ENCODE measurements around the gene RASAL2.
"Not testable (repeated sequence)": the region's sequence is repeated elsewhere in the genome, so short reads cannot be mapped to it uniquely, and the experiment has no call there.

The RASAL2 gene

DNA sequence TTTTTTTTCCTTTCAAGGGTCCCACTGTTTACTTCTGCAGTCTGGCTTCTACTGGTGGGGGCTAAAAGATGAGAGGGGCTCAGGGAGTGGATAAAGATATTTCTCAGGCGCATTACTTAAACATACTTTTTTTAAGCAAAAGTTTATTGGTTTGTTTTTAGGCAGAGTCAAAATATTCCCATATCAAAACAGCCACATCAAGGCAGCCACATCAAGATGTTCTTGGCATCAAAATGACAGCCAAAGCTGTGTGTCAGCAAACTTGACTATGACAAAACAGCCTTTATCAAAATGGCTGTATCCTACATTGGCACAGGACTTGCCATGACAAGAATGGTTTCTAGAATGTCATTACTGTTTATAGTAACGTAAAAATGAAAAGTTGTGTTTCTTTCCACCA lies 22.1 kb upstream of the RASAL2 start:
- no peak for DNase-seq (ENCODE audit: low spot score)

DNA sequence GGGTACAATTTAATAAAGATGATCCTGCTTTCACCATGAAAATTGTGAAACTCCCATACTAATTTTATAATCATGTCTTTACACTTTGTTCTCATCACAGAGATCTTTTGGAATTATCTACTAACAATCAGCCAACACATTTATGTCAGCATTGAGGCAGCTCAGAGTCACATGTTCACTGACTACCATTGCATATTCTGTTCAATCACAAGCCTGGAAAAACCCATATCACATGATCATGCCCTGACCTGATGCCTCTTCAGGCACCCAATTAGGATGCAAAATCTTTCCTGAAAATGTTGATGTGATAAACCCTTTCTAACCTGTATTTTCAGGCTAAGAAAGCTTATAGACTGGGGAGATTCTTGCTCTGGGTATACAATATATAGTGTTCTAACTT lies 21.6 kb upstream of the RASAL2 start:
- DNase-seq (ENCODE audit: low spot score) = no peak

DNA sequence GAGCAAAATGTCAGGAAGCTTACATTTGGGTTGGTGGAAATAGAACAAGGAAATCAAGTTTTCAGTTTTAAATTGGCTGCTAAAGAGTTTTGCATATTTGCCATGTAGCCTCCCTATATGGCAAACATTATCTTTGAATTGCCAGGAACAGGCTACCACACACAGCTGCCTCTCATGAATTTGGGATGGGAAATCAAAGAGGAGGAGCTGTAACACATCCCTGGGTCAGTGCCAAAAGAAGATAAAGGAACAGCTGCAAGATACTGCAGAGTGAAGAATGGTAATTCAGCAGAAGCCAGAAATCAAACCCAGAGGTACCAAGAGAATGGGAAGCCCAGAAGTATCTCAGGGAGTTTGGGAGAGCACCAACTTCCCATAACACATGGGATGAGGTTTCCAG lies 18.6 kb upstream of the RASAL2 start:
- DNase-seq (ENCODE audit: low spot score) = no peak

DNA sequence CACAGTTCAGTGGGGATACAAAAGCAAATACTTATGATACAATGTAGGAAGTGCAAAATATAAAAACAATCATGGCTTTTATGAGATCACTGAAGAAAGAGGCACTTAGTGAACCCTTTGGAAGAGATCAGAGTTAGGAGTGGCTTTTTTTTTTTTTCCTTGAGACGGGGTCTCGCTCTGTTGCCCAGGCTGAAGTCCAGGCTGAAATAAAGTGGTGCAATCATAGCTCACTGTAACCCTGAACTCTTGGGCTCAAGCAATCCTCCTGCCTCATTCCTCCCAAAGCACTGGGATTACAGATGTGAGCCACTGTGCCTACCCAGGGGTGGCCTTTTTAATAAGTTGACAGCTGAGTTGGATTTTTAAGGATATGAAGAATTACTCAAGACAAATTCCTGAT lies 17.3 kb upstream of the RASAL2 start:
- DNase-seq (ENCODE audit: low spot score) = no peak

DNA sequence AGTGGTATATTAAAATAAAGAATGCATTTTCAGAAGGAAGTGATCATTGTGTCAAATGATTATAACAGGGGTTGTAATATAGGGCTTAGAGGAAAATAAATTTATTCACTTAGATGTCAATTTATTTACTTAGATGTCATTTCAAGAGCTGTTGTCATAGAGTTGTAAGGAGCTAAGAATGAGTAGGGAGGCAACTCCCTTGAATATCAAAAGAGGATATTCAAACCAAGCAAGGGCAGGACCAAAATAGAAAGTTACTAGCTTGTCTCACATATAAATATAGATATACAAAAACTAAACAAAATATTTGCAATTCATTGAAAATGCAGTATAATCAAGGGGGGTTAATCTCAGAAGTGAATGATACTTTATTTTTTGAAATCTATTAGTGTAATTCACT lies 16.0 kb upstream of the RASAL2 start:
- no peak for DNase-seq (ENCODE audit: low spot score)

DNA sequence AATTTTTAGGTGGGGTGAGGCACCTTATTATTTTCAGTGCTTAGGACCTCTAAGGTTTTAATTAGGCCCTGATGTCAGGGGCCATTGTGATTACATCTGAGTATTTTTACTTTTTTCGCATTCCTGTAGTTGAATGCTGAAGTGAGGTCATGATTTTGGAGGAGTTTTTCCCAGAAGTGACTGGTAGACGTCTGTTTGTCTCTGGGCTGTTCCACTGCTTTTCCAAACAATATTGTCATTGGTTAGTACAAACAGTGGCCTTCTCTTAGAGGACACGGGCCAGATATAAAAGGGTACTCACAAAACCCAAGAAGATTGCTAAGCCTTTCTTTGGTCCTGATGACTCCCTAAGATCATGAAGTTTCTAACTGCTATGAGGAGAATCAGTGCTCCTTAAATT lies 7.6 kb upstream of the RASAL2 start:
- DNase-seq (ENCODE audit: low spot score) = no peak

DNA sequence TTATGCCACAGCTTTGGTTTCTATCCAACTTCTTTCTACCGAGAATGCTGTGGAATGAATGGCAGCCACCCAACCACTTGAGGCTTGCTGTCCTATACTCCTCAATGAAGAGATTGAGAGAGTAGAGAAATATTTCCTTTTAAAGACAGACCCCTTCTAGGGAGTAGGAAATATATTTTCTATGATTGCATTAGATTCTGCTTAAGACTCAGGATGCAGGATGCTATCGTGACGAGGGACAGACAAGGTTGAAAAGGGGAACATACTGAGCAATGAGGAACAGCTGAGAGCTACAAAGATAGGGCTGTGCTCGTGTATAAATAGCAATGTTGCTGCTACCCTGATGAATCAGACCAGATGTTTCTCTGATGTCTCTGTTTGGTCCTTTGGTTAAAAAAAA lies 7.1 kb upstream of the RASAL2 start:
- no peak for DNase-seq (ENCODE audit: low spot score)

DNA sequence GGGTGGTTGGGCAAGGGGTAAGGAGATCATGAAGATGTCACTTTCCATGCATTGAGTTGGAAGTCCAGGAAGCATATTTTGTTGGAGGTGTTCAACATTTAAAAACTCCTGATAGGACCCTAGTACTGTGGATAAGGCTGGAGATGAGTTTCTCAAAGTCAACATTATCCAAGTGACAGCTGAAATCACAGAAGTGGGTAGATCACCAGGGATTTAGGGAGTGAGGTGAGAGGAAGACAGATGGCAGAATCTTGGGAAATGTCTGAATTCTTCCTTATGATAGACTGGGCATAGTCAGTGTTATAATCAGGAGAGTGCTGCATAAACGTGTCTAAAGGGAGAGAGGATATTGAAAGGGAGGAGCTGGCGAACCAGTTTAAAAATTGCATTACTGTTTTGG lies 5.3 kb upstream of the RASAL2 start:
- no peak for DNase-seq (ENCODE audit: low spot score)

DNA sequence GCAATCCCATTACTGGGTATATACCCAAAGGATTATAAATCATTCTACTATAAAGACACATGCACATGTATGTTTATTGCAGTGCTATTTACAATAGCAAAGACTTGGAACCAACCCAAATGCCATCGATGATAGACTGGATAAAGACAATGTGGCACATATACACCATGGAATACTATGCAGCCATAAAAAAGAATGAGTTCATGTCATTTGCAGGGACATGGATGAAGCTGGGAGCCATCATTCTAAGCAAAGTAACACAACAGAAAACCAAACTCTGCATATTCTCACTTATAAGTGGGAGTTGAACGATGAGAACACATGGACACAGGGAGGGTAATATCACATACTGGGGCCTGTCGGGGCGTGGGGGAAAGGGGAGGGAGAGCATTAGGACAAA lies 2.5 kb upstream of the RASAL2 start:
- DNase-seq (ENCODE audit: low spot score) = not testable (repeated sequence)

DNA sequence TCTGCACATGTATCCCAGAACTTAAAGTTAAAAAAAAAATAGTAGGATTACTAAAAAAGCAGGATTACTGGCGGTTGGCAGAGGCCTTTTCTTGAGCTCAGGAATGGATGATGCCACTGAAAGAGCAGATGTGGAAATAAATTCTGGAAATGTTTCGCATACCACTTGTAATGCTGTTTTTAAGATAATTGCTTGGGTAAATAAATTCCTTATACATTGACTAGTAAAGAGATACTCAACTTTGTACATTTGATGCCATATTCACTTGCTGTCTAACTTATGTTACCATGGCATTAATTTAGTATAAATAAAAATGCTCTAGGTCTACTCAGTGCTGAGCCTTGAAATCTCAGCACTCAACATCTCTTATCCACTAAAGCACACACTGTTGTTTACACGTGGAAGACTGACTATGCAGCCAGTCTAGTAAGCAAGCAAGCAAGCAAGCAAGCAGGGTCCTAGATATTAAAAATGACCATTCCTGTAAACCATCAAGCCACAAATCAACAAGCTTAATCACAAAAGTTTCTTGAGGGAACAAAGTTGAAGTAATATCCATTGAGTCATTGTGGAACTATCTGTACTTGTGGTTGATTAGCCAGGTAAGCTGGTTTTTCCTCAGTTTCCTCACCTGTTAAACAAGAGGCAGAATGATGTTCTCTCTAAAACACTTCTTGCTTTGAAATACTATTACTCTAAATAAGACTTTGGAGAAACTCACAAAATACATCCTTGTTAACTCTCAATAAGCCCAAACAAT lies 1.7 kb upstream of the RASAL2 start:
- no peak for DNase-seq (ENCODE audit: low spot score)

DNA sequence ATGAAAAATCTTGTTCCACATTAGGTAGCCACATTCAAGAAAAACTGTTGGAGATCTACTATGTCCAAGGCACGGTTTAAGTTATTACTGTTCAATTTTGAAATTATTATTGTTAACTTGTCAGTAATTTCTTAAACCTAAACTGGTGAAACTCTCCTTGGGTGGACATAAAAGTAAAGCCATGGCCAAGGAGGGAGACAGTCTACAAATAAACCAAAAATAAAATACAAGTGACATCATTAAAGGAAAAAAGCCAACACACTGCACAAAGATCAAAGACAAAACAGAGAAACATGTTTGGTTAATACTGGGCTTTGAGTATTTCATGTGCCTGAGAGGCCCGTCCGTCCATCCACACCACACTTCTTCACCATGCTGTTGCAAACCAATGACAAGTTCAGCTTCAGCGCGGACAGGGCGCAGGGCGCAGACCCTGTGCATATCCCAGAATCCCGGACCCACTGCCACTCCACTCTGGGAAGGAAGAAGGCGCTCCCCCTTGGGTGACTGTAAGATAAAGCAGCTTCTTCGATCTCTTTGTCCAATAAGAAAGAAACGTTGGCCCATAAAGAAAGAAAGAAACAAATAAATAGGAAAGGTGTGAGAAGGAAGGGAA lies 918 bp upstream of the RASAL2 start:
- no peak for DNase-seq (ENCODE audit: low spot score)

DNA sequence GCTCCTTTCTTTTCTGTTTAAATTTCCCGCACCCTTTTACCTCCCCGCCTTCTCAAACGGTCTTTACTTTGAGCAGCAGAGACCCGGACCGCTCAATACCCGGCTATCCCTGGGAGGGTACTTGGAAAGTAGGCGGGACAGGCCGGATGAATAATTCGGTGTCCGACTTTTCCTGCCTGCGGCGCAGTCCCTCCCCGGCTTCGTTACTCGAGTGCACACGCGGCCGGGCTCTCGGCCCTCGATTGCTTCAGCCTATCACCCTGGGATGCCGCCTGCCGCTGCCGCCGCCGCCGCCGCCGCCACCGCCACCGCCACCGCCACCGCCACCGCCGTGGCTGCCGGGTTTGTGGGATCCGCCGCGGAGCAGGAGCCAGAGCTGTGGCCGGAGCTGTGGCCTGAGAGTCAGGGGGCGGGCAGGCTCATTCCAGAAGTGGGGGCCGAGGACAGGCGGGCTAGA lies 382 bp upstream of the RASAL2 start:
- DNase-seq (ENCODE audit: low spot score) = peak; percentile 53

DNA sequence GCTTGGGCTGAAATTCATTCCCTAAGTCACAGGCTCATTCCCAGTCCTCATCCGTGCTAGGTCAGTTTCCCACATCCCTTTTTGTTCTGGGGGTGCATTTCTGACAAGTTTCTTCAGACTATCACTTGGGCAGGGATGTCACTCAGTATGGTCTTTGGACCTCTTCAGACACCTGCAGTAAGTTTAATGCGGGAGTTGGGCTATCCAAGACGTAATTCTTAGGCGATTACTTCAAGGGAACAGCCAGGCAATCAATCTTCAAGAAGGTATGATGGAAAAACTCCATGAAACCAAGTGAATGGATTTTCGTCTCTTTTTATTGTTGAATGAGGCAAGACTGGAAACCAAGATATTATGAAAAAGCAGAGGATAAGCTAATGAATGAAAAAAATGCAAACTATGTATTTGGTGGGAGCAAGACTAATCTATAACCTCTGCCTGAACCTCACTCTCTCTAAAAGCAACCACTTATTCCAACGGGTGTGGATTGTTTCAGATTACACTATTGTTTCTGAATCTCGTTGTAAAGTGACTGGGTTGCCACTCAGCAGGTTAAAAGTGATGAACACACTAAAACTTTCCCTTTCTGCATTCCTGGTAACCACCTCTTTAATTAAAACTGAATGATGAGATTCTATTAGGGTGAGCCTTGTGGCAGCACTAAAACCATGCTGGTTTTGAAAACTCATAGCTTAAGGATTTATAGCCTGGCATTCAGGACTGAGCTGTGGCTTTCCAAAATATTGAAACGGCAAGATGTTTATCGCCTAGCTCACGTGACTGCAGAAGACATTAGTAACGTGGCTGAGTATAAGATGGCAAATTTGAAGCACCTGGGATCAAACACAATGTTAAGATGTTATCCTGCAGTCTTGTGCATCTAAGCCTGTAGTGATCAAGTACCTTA lies 1.1 kb downstream of the RASAL2 start:
- DNase-seq (ENCODE audit: low spot score) = no peak

DNA sequence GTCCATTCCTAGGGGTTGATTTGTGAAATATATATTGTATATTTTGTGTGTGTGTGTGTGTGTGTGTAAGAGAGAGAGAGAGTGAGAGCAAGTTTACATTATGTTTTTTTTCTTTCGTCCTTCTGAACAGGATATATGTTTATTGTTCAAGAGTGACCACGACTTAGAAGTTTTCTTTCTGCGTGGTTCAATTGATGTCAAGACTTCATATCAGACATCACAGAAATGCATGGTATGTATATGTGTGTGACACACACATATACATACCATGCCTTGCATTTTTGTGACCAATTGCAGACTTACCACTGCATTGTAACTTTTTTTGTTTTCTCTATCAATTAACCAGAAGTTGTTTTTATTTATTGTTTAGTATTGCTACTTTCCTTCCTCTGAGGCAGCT lies 2.5 kb downstream of the RASAL2 start:
- DNase-seq (ENCODE audit: low spot score) = no peak

DNA sequence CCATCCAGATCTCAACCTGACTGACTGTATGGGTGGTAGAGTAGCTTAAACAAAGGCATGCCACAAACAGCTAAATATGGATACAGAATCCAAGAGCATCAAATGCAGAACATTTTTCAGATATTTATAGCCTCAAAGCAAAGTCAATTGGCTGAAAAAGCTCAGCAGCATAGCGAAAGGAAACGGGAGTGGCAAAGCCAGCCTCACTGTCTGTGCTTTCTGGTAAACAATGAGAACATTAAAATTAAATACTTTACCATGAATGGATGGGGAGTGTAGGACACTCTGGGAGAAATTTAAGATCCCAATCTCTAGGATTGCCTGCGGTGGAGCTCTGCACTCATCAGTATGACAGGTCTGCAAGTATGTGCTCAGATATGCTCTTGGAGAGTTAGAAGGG lies 4.4 kb downstream of the RASAL2 start:
- DNase-seq (ENCODE audit: low spot score) = no peak

DNA sequence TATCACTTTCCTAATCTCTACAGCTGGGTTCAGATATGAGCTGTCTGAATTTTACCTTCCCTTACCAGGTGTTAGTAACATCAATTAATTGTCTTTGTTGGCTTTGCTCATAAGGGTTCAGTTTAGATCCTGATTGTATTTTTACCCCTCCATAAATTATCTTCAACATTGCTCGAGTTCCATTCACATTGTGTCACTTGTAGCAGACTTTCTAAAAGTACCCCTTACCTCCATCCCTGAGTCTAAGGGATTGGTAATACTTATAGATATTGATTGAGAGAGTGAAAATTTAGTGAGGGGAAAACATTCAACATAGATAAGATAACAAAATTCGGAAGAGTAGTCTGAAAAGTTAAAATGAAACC lies 7.3 kb downstream of the RASAL2 start:
- DNase-seq (ENCODE audit: low spot score) = no peak

DNA sequence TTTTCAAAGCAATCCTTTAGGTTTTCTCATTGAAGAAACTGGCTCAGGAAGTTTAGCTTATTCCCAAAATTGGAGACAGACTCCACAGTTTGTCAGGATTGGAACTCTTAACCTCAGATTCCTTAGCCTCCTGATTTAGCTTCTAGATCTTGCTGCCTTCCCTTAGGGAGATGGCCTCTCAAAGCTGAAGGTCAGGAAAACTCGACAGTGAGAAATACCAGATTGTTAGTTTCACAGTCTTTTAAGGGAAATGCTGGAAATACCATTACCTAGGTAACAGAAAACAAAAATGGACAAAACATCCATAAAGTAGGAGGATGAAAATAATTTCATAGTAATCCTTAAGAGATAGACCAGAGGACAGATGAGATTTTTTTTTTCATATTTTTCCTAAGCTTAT lies 7.8 kb downstream of the RASAL2 start:
- DNase-seq (ENCODE audit: low spot score) = no peak

DNA sequence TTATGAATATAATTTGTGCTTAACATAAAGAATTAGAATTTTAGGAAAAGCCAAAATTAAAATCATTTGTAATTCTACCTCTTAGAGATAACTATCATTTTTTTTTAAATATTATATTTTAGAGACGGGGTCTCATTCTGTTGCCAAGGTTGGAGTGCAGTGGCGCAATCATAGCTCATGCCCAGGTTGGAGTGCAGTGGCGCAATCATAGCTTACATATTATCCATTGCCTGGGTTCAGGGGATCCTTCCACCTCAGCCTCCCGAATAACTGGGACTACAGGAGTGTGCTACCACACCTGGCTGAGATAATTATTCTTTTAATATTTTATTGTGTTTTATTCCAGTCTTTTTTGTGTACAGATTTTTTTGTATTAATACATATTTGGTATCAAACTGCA lies 8.3 kb downstream of the RASAL2 start:
- DNase-seq (ENCODE audit: low spot score) = no peak

DNA sequence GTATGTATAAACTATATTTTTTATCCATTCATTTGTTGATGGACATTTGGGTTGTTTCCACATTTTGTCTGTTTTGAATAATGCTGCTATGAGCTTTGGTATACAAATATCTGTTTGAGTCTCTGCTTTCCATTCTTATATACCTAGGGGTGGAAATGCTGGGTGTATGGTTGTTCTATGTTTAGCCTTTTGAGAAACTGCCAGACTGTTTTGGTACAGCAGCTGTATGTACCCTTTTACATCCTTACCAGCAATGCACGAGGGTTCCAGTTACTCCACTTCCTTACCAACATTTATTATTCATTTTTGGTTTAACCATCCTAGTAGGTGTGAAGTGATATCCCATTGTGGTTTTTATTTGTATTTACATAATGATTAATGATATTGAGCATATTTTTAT lies 13.9 kb downstream of the RASAL2 start:
- DNase-seq (ENCODE audit: low spot score) = no peak

DNA sequence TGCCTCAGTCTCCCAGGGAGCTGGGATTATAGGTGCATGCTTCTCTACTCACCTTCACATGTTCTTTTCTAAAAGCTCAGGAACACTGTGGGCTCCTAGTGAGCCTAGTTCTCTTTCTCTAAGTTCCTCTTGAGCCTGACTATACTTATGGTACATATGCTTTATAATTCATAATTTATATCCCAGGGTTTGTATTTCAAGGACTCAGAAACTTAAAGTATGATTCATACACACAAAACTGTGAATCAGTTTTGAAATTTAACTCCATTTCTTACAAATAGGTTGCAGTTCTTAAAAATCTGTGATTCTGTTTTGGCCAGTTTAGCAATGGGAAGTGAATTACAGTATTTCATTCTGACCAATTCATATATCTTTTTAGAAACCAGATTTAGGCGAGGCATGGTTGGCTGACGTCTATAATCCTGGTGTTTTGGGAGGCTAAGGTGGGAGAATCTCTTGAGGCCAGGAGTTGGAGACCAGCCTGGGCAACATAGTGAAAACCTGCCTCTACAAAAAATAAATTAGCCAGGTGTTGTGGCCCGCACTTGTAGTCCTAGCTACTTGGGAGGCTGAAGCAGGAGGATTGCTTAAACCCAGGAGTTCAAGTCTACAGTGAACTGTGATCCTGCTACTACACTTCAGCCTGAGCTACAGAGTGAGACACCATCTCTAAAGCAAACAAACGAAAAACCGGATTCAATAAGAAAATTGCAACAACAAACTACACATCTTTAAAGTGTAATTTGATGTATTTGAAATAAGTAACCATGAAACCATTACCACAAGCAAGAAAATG lies 15.6 kb downstream of the RASAL2 start:
- no peak for DNase-seq (ENCODE audit: low spot score)

DNA sequence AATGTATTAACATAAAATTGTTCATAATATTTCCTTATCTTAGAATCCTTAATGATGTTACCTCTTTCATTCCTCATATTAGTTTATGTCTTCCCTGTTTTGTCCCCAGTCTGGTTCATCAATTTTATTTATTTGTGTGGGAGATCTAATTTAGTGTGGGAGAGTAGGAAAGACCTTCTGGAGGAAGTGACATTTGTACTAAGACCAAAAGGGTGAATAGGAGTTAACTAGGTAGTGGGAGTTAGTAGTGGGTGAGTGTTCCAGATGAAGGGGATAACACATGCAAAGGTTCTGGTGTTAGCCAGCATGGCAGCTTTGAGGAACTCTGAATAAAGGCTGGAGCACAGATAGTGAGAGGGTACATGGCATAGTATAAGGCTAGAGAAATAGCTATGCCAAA lies 21.4 kb downstream of the RASAL2 start:
- no peak for DNase-seq (ENCODE audit: low spot score)

DNA sequence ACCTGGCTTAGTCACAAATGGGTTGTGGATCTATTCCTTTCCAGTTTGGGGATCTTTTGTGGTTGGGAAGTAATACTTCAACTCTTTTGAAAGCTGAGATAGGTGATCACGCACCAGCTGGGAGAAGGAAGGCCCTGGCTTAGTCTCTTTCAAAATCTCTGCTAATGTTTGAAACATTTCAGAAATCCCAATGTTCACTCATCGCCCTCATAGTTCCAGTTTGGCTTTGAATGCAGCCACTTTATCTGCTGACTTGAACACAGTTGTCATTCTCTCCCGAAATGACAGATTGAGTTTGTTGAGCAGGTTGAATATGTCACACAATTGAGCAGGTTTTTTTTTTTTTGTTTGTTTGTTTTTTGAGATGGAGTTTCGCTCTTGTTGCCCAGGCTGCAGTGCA lies 24.6 kb downstream of the RASAL2 start:
- no peak for DNase-seq (ENCODE audit: low spot score)
